GM19193 (cell line): Measurements from ENCODE around the gene TSC22D2.

Source experiments
- POLR2A ChIP-seq: IDR thresholded peaks from 4 replicates; pipeline ENCODE4 v1.6.1; 2011; ENCODE audit not compliant: insufficient read depth, insufficient read length; ENCODE audit errors: extremely low read depth

Gene TSC22D2

DNA sequence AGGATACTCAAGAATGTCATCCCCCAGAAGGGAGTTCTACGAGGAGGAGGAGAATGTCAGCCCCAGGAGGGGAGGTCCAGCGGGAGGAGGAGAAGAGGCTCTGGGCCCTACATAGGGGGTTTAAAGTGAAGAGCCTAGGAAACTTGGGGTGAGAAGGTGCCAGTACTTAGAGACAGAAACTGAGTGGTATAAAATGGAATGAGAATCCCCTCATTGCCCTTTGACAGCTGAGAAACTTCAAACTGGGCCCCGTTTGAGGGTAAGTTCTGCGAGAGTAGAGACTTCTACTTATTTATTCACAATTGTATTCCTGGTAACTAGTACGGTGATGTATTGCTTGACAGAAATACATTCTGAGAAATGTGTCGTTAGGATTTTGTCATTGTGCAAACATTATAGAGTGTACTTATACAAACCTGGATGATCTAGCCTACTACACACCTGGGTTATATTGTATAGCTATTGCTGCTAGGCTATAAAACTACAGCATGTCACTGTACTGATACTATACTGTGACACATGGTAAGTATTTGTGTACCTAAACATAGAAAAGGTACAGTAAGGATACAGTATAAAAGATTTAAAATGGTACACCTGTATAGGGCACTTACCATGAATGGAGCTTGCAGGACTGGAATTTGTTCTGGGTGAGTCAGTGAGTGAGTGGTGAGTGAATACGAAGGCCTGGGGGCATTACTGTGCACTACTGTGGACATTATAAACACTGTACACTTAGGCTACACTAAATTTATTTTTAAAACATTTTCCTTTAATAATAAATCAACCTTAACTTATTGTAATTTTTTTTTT is 62.0 kb downstream of the TSC22D2 start:
- TF ChIP-seq POLR2A, result no peak

DNA sequence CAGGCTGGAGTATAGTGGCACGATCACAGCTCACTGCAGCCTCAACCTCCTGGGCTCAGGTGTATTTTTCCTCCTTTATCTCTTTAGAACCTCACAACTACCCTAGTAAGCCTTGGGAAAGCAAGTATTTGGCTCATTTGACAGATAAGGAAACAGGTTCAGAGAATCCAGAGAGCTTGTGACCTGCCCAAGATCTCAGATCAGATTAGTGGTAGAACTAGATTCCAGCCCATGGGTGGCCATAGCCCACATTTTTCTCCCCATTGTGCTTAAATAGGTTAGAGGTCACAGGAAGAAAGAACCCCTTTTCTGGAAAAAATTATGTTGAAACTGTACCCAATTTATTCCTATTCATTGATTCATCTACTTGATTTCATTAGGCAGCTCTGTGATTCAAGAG is 64.3 kb downstream of the TSC22D2 start:
- no peak for TF ChIP-seq POLR2A

DNA sequence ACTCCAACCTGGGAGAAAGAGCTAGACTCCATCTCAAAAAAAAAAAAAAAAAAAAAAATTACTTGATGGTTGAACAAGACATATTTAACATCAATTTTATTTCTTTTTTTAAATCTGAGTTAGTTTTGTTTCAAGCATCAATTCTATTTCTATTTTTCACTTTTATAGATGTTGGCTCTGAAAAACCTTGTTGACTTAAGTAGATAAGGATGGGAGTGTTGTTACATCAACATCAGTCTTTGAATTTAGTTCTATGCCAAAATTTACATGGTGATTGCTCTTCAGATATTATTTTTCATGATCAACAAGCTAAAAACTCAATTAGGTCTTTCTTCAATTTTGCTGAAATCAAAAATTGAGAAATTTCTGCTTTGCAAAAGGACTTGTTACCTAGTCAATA is 71.3 kb downstream of the TSC22D2 start:
- TF ChIP-seq POLR2A, result no peak

DNA sequence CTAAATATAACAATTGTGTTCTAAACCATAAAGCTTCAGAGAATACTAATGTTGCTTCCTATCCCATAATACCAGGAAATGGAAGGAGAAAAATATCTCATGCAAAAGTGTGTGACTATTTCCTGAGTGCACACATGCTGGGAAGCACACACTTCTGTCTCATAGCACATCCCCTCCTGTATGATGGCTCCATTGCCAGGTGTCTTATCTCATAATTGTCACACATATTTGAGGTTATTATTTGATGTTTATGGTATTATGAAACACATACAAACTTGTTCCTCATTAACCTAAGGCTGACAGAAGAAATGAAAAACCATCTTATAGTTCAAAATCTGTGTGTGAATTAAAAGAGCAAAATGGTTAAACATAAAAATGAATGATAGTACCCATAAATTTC is 72.8 kb downstream of the TSC22D2 start:
- no peak for TF ChIP-seq POLR2A

DNA sequence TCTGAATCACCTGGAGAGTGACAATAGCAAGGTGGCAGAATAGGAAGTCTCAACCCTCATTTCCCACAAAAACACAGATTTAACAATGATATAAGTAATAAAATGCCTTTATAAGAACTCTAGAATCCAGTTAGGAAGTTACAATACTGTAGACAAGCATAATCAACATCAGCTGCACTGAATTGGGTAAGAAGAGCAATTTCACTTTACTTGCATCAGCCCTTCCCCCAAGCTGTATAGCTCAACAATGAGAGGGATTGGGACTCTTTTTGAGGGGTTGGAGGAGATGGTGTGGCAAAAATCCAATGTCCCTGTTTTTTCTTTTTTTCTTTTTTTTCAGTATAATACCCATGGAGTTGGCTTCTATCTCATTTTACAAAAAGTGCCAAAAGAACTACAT is 75.1 kb downstream of the TSC22D2 start:
- no peak for TF ChIP-seq POLR2A

DNA sequence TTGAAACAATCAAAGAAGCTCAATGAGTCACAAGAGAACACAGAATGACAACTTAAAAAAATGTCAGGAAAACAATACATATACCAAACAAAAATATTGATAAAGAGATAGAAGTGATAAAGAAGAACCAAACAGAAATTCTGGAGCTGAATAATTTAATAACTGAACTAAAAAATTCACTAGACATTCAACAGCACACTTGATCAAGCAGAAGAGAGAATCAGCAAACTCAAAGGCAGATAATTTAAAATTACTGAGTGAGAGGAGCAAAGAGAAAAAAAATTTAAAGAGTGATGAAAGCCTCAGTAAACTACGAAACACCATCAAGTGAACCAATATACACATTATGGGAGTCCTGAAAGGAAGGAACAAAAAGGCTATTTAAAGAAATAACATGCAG is 76.3 kb downstream of the TSC22D2 start:
- TF ChIP-seq POLR2A, result no peak

DNA sequence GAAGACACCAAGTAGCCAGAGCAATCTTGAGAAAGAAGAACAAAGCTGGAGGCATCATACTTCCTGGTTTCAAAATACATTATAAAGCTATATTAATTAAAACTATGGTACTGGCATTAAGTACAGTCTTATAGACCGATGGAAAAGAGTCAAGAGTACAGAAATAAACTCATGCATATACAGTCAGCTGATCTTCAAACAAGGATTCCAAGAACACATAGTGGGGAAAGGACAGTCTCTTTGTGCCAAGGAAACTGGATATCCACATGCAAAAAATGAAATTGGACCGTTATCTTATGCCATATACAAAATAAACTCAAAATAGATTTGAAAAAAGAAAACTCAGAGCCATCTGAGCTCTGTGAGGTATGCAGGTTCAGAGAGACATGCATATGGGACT is 80.8 kb downstream of the TSC22D2 start:
- TF ChIP-seq POLR2A, result no peak

DNA sequence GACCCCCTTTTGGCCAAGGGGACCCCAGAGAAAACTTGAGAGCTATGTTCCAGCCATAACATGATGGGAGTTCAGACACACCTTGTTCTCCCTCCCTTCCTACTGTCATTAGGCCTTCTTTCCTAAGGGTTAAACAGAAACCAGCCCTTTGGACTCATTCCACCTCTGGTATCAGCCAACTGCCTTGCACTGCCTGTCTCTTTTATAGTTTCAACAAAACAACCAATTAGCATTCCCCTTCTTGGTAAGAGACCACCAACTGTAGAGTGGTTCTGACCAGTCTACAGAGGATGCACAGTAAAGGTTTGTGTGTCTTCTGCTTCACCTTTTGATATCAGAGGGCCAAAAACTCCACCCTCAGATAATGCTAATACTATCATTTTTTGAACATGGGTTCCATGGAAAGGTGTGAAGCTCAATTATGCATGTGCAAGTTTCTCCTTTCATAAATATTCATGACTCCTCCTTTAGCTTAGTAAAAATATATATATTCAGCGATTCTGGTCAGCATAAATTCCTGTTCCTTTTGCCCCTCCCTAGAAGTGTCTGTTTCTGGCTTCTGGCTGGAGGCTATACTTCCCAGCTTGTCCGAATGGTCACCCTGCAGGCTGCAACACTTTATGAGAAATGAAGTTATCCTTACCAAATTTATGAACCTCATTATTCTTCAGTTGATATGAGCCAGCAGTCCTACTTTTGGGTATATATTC is 82.3 kb downstream of the TSC22D2 start:
- TF ChIP-seq POLR2A, result no peak

DNA sequence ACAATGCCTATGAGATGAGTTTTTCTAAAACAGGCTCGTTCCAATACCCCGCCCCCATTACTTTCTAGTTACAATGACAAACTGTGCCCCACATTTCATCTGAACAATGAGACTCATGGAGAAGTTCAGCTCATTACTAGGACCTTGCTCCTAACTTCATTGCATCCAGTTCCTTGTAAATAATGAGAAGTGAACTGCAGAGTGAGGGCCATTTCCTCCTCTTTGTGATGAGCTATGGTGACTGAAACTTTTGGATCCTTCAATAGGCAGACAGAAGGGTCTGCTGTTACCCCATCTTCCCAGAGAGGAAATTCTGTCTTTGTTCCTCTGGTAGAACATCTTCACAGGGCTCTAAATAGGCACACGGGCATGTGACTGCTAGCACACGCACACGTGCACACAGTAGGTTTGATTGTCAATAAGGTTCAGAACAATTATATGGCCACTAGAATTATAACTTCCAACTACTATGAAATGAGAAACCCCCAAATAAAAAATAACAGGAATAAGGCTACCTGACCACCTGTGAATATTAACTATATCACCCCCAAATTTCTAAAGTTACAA is 86.4 kb downstream of the TSC22D2 start:
- no peak for TF ChIP-seq POLR2A

DNA sequence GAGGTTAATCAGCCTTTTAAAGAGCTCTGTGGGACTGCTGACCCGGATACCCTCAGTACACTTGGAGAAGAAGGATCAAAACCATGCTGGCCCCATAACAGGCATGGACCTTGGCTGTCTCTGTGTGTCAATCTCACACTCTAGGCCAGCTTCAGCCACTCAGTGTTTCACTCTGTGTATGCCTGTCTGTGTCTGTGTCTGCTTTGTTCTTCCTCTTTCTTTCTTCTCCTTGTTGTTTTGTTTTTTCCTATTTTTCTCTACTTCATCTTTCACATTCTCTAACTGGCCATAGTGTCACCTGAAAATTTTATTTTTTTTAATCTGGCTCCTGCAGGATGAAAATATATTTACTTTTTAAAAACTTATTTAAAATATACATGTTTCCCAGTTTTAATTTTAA is 87.1 kb downstream of the TSC22D2 start:
- no peak for TF ChIP-seq POLR2A

DNA sequence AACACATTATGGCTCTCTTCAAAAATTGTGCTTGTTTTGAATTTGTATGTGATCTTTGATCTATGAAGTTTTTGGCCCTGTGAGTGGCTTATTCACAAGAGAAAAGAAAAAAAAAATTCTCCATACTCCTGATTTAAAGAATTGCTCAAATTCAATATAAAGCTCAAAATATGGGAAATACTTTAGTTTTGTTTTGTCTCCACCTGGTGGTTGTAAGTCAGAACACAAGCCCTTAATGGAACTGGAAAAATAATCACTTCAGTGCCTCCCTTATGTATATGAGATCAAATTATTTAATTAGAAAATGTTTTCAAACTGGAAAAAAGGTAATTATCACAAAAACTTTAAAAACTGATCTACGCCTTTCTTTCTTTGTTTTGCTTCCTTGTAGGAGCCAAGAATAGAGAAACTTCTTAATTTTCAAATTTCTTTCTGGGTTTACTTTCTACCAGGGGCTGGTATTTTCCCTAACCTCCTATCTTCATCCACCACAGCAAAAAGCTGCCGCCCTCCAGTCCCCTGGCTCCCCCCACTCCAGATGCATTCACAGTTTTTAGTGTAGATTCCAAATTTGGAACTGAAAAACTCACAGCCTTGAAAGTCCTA is 87.6 kb downstream of the TSC22D2 start:
- TF ChIP-seq POLR2A, result no peak

DNA sequence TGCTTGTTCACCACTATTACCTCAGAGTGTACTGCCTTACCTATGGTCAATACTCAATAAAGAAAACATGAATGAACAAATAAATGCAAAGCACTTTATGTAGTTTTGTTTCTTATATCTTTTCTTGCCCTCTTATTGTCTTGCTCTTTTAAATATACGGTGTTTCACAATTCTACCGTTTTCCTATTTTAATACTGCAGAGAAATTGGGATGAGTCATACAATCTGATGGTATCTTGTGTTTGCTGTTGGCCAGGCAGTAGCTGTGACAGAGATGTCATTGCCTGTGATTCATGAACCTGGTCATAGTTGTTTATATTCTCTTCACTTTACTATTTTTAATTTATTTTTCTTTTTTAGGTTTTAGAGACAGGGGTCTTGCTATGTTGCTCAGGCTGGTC is 89.9 kb downstream of the TSC22D2 start:
- TF ChIP-seq POLR2A, result no peak

DNA sequence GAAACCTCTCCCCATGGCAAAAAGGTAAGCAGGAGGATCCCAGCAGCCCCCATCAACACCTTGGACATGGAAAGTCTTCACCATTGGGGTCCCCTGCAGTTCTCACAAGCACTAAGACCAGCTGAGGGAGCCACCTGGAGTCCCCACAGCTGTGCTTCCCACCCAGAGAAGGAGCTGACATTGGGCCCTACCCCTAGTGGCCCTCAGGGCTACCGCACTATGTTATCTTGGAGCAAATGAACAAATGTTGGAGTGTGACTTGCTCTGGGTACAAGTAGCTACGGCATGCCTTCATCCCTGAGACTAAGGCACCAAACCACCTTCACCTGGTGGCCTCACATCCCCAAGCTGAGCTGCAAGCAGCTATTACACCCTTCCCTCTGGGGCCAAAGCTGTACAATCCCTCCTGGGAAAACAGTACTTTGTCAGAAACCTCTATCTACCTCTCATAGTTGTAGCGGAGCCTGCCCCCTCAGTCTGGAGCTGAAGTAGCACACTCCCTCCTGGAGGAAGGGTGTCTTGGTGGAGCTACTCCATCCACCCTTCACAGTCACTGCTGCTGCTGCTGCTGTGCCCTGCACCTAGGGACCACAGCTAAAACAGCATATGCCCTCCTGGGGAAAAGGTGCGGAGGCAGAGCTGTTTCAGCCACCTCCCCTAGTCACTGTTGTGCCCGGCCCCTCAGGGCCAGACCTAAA is 95.5 kb downstream of the TSC22D2 start:
- no peak for TF ChIP-seq POLR2A

DNA sequence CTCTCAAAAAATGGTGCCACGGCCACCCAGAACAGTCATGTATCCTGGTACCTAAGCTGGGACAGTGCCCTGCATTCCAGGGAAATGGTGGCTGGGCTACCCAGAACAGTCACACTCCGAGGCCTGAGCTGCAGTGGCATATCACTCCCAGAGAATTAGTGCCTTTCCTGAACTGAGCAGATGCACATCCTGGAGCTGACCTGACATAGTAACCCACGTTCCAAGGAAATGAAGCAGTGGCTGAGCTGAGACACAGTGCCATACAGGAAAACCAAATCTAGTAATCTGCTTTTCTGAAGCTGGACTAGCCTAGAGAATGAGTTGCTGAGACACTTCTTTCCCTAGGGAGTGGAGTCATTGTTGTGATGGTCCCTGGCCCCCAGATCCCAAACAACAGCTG is 96.4 kb downstream of the TSC22D2 start:
- TF ChIP-seq POLR2A, result no peak

DNA sequence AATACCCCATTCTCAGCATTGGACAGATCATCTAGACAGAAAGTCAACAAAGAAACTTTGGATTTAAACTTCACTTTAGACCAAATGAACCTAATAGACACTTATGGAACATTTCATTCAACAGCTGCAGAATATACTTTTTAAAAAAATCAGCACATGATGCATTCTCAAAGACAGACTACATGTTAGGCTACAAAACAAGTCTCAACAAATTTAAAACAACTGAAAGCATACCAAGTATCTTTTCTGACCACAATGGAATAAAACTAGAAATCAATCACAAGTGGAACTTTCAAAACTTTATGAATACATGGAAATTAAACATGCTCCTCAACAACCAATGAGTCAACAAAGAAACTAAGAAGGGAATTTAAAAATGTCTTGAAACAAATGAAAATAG is 100.3 kb downstream of the TSC22D2 start:
- no peak for TF ChIP-seq POLR2A
